Left ventricle myocardium inferior (tissue), 1 donor: Measurements from ENCODE around the gene PKHD1. TPM values are rescaled to one million over a fixed set of nuclear protein-coding genes. Genes with fewer than 3 reads are reported as not detected.

Source experiments
- DNase-seq: peaks from one replicate; pipeline ENCODE4 v3.0.0-alpha.2; 2020
- H3K27ac ChIP-seq: fragments of 200-600 bp; replicated peaks from 2 replicates; pipeline ENCODE4 v1.8.0; 2021
- H3K27me3 ChIP-seq: fragments of 200-600 bp; 2 replicates; pipeline ENCODE4 v1.8.0; 2021; ENCODE audit warnings: low read depth
- H3K36me3 ChIP-seq: fragments of 200-600 bp; 2 replicates; pipeline ENCODE4 v1.8.0; 2021
- H3K4me1 ChIP-seq: fragments of 200-600 bp; 2 replicates; pipeline ENCODE4 v1.8.0; 2021
- H3K4me3 ChIP-seq: fragments of 200-600 bp; 2 replicates; pipeline ENCODE4 v1.8.0; 2021; ENCODE audit warnings: mild to moderate bottlenecking, moderate library complexity
- H3K9me3 ChIP-seq: fragments of 200-600 bp; replicated peaks from 2 replicates; pipeline ENCODE4 v1.8.0; 2021
- intact Hi-C: fragments of 100-400 bp; cut with micrococcal nuclease; formaldehyde crosslinking; loops from one replicate; pipeline ENCODE4 v1.11.0; 2022
- total RNA-seq: library from RNA; stranded (reverse); fragmentation: NEBNext Ultra II Directional; extraction: Animal tissue kit (Norgen Biotek cat#: 25700); gene quantifications from one replicate; pipeline ENCODE4 v1.2.1, GENCODE V29; 2021
- TF ChIP-seq, protein P1 (sequence below): fragments of 200-600 bp; IDR thresholded peaks from 2 replicates; pipeline ENCODE4 v1.8.0; 2021; ENCODE audit warnings: antibody characterized with exemption, mild to moderate bottlenecking, borderline replicate concordance
- donor health status: DM: no; HTN: yes; CAD: no; lungs with severe emphysema.

Gene PKHD1
- total RNA-seq, 1 donor from 2014 or later: not detected

DNA sequence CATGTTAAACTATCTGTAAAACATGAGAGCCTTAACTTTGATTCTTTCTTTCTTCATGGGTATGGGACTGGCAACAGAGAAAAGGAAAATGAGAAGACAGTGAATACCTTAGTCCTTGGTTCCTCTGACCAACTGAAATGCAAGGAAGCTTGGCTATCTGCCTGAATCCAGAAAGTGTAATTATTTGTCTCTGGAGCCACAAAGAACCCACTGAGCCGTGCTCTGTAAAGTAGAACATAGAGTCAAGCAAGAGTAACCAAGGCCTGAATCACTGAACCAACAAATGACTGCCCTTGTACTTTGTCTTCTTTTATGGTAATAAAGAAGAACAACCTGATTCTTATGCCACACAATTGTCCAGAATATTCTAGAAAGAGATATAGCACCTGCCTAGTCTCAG, 27.6 kb downstream of the PKHD1 start:
- no peak for DNase-seq
- H3K4me3 ChIP-seq: no peak overlapping the region
- no peak overlapping the region for H3K27ac ChIP-seq
- intact Hi-C loops: no loop called here
- H3K27me3 ChIP-seq: peaks cover 2% of the 10 kb centered on the region
- H3K4me1 ChIP-seq: peaks cover 9% of the 10 kb centered on the region
- TF ChIP-seq, protein P1, sequence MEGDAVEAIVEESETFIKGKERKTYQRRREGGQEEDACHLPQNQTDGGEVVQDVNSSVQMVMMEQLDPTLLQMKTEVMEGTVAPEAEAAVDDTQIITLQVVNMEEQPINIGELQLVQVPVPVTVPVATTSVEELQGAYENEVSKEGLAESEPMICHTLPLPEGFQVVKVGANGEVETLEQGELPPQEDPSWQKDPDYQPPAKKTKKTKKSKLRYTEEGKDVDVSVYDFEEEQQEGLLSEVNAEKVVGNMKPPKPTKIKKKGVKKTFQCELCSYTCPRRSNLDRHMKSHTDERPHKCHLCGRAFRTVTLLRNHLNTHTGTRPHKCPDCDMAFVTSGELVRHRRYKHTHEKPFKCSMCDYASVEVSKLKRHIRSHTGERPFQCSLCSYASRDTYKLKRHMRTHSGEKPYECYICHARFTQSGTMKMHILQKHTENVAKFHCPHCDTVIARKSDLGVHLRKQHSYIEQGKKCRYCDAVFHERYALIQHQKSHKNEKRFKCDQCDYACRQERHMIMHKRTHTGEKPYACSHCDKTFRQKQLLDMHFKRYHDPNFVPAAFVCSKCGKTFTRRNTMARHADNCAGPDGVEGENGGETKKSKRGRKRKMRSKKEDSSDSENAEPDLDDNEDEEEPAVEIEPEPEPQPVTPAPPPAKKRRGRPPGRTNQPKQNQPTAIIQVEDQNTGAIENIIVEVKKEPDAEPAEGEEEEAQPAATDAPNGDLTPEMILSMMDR: no peak
- no peaks in the 10 kb centered on the region for H3K36me3 ChIP-seq
- H3K9me3 ChIP-seq: no peaks in the 10 kb centered on the region

DNA sequence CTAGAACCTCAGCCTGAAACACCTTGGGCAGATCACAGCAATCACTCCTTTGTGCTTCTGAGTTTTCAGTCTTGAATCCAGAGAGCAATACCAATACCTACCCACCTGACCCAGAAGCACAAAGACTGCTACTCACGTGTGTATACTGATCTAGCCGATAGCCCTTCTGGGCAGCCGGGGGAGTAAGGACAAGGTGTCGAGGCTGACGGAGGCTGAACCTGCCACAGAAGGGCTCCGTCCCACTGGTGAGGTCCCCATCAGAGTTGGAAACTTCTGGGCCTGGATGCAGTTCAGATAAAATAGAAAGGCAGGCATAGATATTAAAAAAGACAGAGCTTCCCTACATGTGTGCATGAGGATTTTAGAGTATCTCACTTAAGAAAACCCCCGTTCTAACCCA, 32.0 kb downstream of the PKHD1 start:
- H3K27ac ChIP-seq: no peak overlapping the region
- intact Hi-C loops: no loop called here
- TF ChIP-seq, protein P1: no peak
- H3K4me3 ChIP-seq: no peak overlapping the region
- no peak for DNase-seq
- H3K27me3 ChIP-seq: peaks cover 31% of the 10 kb centered on the region
- H3K36me3 ChIP-seq: no peaks in the 10 kb centered on the region
- H3K9me3 ChIP-seq: no peaks in the 10 kb centered on the region
- H3K4me1 ChIP-seq: no peaks in the 10 kb centered on the region

DNA sequence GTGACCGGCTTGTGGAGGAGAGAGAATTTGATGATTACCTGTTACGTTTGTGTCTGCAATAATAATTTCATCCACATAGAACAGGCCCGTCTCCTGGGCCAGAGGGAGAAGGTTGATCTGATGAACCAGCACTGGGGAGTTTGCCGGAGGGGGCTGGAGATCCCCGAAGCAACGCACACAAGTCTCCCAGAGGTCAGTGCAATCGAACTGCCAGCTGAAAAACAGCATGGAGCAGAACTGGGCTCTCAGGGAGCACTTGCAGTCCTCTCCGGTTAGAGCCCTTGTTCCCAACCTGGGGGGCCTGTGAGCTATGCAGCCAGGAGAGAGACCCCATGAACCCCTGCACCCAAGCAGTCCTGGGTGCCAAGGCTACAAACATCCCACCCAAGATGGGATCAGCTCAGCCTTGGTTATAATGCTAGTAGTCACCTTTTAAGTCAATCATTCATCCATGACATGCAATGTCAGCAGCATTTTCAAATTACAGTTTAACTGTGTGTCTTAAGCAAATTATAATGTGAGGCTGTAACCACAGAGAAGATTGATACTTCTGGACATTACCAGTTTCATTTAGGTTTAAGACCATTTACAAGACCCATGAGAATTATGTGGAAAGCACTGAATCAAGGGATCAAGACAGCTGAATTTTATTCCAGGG, 34.2 kb downstream of the PKHD1 start:
- H3K27ac ChIP-seq: no peak overlapping the region
- intact Hi-C loops: no loop called here
- TF ChIP-seq, protein P1: no peak
- no peaks in the 10 kb centered on the region for H3K36me3 ChIP-seq
- no peaks in the 10 kb centered on the region for H3K4me1 ChIP-seq
- H3K27me3 ChIP-seq: peaks cover 50% of the 10 kb centered on the region
- DNase-seq: no peak
- H3K9me3 ChIP-seq: no peaks in the 10 kb centered on the region
- no peak overlapping the region for H3K4me3 ChIP-seq

DNA sequence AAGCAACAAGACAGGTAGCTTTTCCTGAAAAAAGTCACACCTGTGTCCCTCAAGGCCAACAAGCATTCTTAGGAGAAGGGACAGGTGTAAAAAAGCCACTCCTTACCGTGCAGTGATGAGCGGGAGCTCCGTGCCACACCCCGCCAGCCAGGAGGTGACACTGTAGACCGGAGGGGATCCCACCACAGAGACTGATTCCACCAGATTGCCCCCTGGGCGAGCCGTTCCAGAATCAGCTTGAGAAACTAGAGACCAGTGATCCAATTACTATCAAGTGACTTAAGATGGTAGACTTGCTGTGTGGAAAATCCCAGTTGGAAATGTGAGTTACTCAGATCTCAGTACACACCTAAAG, 37.4 kb downstream of the PKHD1 start:
- H3K4me3 ChIP-seq: no peak overlapping the region
- TF ChIP-seq, protein P1: no peak
- H3K36me3 ChIP-seq: no peaks in the 10 kb centered on the region
- no peak overlapping the region for H3K27ac ChIP-seq
- no peaks in the 10 kb centered on the region for H3K4me1 ChIP-seq
- peaks cover 60% of the 10 kb centered on the region for H3K27me3 ChIP-seq
- no peak for DNase-seq
- intact Hi-C loops: no loop called here
- no peaks in the 10 kb centered on the region for H3K9me3 ChIP-seq

DNA sequence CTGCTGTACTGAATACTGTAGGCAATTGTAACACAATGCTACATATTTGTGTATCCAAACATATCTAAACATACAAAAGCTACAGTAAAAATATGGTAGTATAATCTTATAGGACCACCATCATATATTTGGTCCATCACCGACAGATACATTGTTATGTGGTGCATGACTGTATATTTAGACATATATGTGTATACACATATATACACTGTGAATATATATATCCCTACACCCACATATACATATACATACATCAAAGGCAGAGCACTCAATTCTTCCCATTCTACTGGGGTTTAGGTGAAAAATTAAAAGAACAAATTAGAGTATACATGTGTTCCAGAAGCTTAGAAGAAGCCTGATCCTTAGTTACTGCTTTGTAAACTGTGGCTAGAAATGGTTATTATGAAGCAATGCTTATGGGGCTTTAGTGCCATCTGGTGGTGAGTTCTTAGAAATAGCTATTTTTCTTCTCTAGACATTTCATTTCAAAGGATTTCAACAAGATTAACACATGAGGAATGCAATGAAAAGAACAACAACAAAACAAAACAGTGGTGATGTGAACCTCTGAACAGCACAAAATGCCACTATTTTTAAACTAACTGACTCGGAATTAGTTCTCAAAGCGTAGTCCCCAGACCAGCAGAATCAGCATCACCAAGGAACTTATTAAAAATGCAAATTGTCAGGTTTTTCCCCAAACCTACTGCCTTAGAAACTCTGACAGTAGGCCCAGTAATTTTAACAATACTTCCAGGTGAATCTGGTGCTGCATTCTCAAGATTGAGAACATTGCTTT, 38.0 kb downstream of the PKHD1 start:
- Histone ChIP-seq H3K9me3 (no peaks in the 10 kb centered on the region), H3K36me3 (no peaks in the 10 kb centered on the region), H3K4me1 (no peaks in the 10 kb centered on the region), H3K27me3 (peaks cover 54% of the 10 kb centered on the region), H3K27ac (no peak overlapping the region), H3K4me3 (no peak overlapping the region)
- TF ChIP-seq, protein P1: peak; percentile 63
- no peak for DNase-seq
- intact Hi-C loops: no loop called here
